Measurements from ENCODE around the gene HTR3A.

HTR3A gene

GRCh38 chr11:114039551-114039950, 64.6 kb downstream of the HTR3A start:
- Mint-ChIP-seq H3K4me1 (peaks cover 19% of the 10 kb centered on the region), H3K27me3 (peaks cover 41% of the 10 kb centered on the region), H3K4me3 (no peak overlapping the region), H3K27ac (no peak overlapping the region), H3K36me3 (peaks cover 8% of the 10 kb centered on the region), H3K9me3 (peaks cover 6% of the 10 kb centered on the region)
- DNase-seq, result no peak
- CTCF ChIA-PET, result interaction anchor here (0.6 to 8.8 kb wide), 3 partner anchors 153 to 221 kb away, joined by 3 to 114 read pairs (median 3); no protein-coding TSS in a partner anchor
